Thyroid gland (tissue), 4 donors: ENCODE measurements around the gene UBE2R2. TPM values are rescaled to one million over a fixed set of nuclear protein-coding genes. Genes with fewer than 3 reads are reported as not detected.
A peak's percentile ranks its signal among the peaks of the same experiment; 100 is the strongest.

Source experiments
- DNase-seq, 2 donors: peaks; one replicate each; pipeline ENCODE4 v3.0.0-alpha.2; 2019
- H3K27ac ChIP-seq, 3 donors: fragments of 200-600 bp; sonication (generic); 1 replicate in 2 of 3; 2 replicates in 1 of 3; pipeline ENCODE4 v1.5.1; 2016 to 2019; ENCODE audit warnings: mild to moderate bottlenecking in 1 of 3, moderate library complexity in 1 of 3
- H3K27me3 ChIP-seq: fragments of 200-600 bp; sonication (generic); one replicate; pipeline ENCODE4 v1.5.1; 2019
- H3K36me3 ChIP-seq, 2 donors: fragments of 200-600 bp; sonication (generic); one replicate each; pipeline ENCODE4 v1.5.1; 2016 to 2019
- H3K4me1 ChIP-seq, 2 donors: fragments of 200-600 bp; sonication (generic); one replicate each; pipeline ENCODE4 v1.5.1; 2017 to 2019
- H3K4me3 ChIP-seq, 3 donors: fragments of 200-600 bp; sonication (generic); replicated peaks in 1 of 3; 1 replicate in 2 of 3; 2 replicates in 1 of 3; pipeline ENCODE4 v1.5.1; 2016; ENCODE audit warnings: mild to moderate bottlenecking in 1 of 3
- H3K9me3 ChIP-seq: fragments of 200-600 bp; sonication (generic); one replicate; pipeline ENCODE4 v1.5.1; 2017
- CTCF ChIP-seq, 6 experiments: fragments of 200-600 bp in 3 of 6; fragments of 450-650 bp in 3 of 6; sonication (generic) in 3 of 6; IDR thresholded peaks; one replicate each; pipeline ENCODE4 v1.5.1; 2016 to 2019; ENCODE audit warnings: antibody characterized with exemption in 6 of 6, mild to moderate bottlenecking in 2 of 6, inconsistent platforms in 1 of 6, moderate library complexity in 1 of 6
- POLR2A ChIP-seq, 2 donors: fragments of 450-650 bp; IDR thresholded peaks; one replicate each; pipeline ENCODE4 v1.6.1; 2017; ENCODE audit warnings: antibody characterized with exemption in 2 of 2, mild to moderate bottlenecking in 2 of 2, moderate library complexity in 1 of 2
- WGBS, 2 donors: methylation state at CpG; one replicate each; pipeline ENCODE4 v1.1.5; 2017; 5-methylcytosine and 5-hydroxymethylcytosine counted together
- intact Hi-C: fragments of 100-400 bp; cut with DNase I; formaldehyde crosslinking; loops from one replicate; pipeline ENCODE4 v1.15.1; 2023
- total RNA-seq, 4 donors: library from RNA; depleted of rRNA; stranded (reverse); fragments of >200 nt; gene quantifications; one replicate each; pipeline ENCODE4 v1.2.3, GENCODE V29; 2016

Gene UBE2R2
- total RNA-seq, 4 donors from 2014 or later: 22.8 to 31.4 (median 25.8) TPM

- peaks cover 34 to 38% of the 10 kb centered on the region in 2 donors for H3K4me1 ChIP-seq
- H3K27me3 ChIP-seq: no peaks in the 10 kb centered on the region
- H3K36me3 ChIP-seq: no peaks in the 10 kb centered on the region
- no peak overlapping the region for H3K4me3 ChIP-seq
- H3K9me3 ChIP-seq: no peaks in the 10 kb centered on the region
- intact Hi-C loops: no loop called here
- DNase-seq: no peak
- H3K27ac ChIP-seq: no peak overlapping the region
- TF ChIP-seq CTCF (IDR thresholded peaks at IDR 0.05): no peak
- no peak for TF ChIP-seq POLR2A (IDR thresholded peaks at IDR 0.05)
- WGBS, 2 donors: 94% methylated on average over 8 of the region's 8 CpGs
These were observed 63.5 kb downstream of the UBE2R2 start for GRCh38 chr9:33880211-33881089.

- DNase-seq: no peak
- 49 to 63% methylated on average over 1 of the region's 1 CpG for WGBS, 2 donors
- Histone ChIP-seq H3K9me3 (no peaks in the 10 kb centered on the region), H3K36me3 (no peaks in the 10 kb centered on the region), H3K27ac (no peak overlapping the region), H3K4me1 (peaks cover 40 to 43% of the 10 kb centered on the region in 2 donors), H3K27me3 (no peaks in the 10 kb centered on the region), H3K4me3 (no peak overlapping the region)
- no peak for TF ChIP-seq CTCF (IDR thresholded peaks at IDR 0.05)
- no peak for TF ChIP-seq POLR2A (IDR thresholded peaks at IDR 0.05)
- intact Hi-C loops: no loop called here
These were observed 64.7 kb downstream of the UBE2R2 start for GRCh38 chr9:33881635-33882034.

GRCh38 chr9:33884856-33885701, 68.1 kb downstream of the UBE2R2 start:
- peak; percentile 61 to 69 for DNase-seq
- no peak overlapping the region for H3K4me3 ChIP-seq
- intact Hi-C loops: no loop called here
- WGBS, 2 donors: 48 to 53% methylated on average over 5 of the region's 5 CpGs
- no peak for TF ChIP-seq POLR2A (IDR thresholded peaks at IDR 0.05)
- no peak for TF ChIP-seq CTCF (IDR thresholded peaks at IDR 0.05)
- H3K36me3 ChIP-seq: no peaks in the 10 kb centered on the region
- no peaks in the 10 kb centered on the region for H3K27me3 ChIP-seq
- H3K27ac ChIP-seq: peak overlapping the region in 2 of 3 donors; percentile 44 to 54
- H3K9me3 ChIP-seq: no peaks in the 10 kb centered on the region
- peaks cover 40 to 43% of the 10 kb centered on the region in 2 donors for H3K4me1 ChIP-seq

GRCh38 chr9:33885948-33886347, 69.0 kb downstream of the UBE2R2 start:
- H3K27ac ChIP-seq: no peak overlapping the region
- DNase-seq: no peak
- no peak overlapping the region for H3K4me3 ChIP-seq
- WGBS, 2 donors: 71% methylated on average over 2 of the region's 2 CpGs
- H3K27me3 ChIP-seq: no peaks in the 10 kb centered on the region
- no peaks in the 10 kb centered on the region for H3K36me3 ChIP-seq
- TF ChIP-seq CTCF (IDR thresholded peaks at IDR 0.05) (no peak), POLR2A (IDR thresholded peaks at IDR 0.05) (no peak)
- no peaks in the 10 kb centered on the region for H3K9me3 ChIP-seq
- peaks cover 38 to 40% of the 10 kb centered on the region in 2 donors for H3K4me1 ChIP-seq
- intact Hi-C loops: no loop called here
